ENCODE measurements around the gene CDH20.

GRCh38 chr18:61595615-61596251 lies 262.5 kb downstream of the CDH20 start:
- TF ChIP-seq POLR2AphosphoS5 (IDR thresholded peaks at IDR 0.05; ENCODE audit: borderline replicate concordance, low read depth, low read length) (no peak), FOXP2 (optimal IDR thresholded peaks at IDR 0.05; ENCODE audit: control extremely low read depth, extremely low read length, insufficient read depth) (no peak)

Measured in SK-N-MC (cell line).